HepG2 (cell line): Measurements from ENCODE around the gene ALG8. TPM values are rescaled to one million over a fixed set of nuclear protein-coding genes. Genes with fewer than 3 reads are reported as not detected.

Experiments used
- AFF4 ChIP-seq: sonication (generic); formaldehyde crosslinking; IDR thresholded peaks from 2 replicates; pipeline ENCODE4 v1.4.0; 2020; ENCODE audit warnings: missing genetic modification reagents
- BRD4 ChIP-seq: sonication (generic); formaldehyde crosslinking; IDR thresholded peaks from 2 replicates; pipeline ENCODE4 v1.4.0; 2020; ENCODE audit warnings: missing genetic modification reagents
- CEBPZ ChIP-seq: IDR thresholded peaks from 2 replicates; pipeline ENCODE4 v1.6.1; 2012; ENCODE audit warnings: low read length, improper control_type of control experiment
- DNMT3B ChIP-seq: conservative IDR thresholded peaks from 2 replicates; pipeline ENCODE4 v1.6.1; 2016; ENCODE audit warnings: missing biosample characterization, control low read depth
- HNF4A ChIP-seq: sonication (generic); formaldehyde crosslinking; IDR thresholded peaks from 2 replicates; pipeline ENCODE4 v1.4.0; 2020; ENCODE audit warnings: missing genetic modification reagents
- NFATC3 ChIP-seq: sonication (generic); formaldehyde crosslinking; IDR thresholded peaks from 2 replicates; pipeline ENCODE4 v1.5.1; 2020; ENCODE audit warnings: mild to moderate bottlenecking, missing genetic modification reagents
- ZKSCAN5 ChIP-seq: sonication (generic); formaldehyde crosslinking; IDR thresholded peaks from 2 replicates; pipeline ENCODE4 v1.5.1; 2020; ENCODE audit warnings: mild to moderate bottlenecking, missing genetic modification reagents
- ZNF280B ChIP-seq: sonication (generic); formaldehyde crosslinking; IDR thresholded peaks from 2 replicates; pipeline ENCODE4 v1.5.0; 2020; ENCODE audit warnings: missing genetic modification reagents, mild to moderate bottlenecking, borderline replicate concordance
- ZNF3 ChIP-seq: IDR thresholded peaks from 2 replicates; pipeline ENCODE4 v1.7.0; 2017; ENCODE audit warnings: inconsistent platforms
- ZNF646 ChIP-seq: sonication (generic); formaldehyde crosslinking; IDR thresholded peaks from 2 replicates; pipeline ENCODE4 v1.9.0; 2021; ENCODE audit warnings: mild to moderate bottlenecking, missing genetic modification reagents
- ZNF724P ChIP-seq: sonication (generic); formaldehyde crosslinking; IDR thresholded peaks from 2 replicates; pipeline ENCODE4 v1.8.0; 2022; ENCODE audit warnings: missing genetic modification reagents, borderline replicate concordance
- polyA plus RNA-seq, 8 experiments: library from polyadenylated mRNA; depleted of rRNA in 3 of 8; stranded (reverse) in 7 of 8; unstranded in 1 of 8; fragments of >200 nt; fragmentation: Illumina TruSeq in 4 of 8; extraction: Trizol in 4 of 8; gene quantifications; 2 replicates each; pipeline versions ENCODE4 v1.2.1 to v1.2.3, GENCODE V29; 2011 to 2016; ENCODE audit warnings: low read depth in 4 of 8, missing spikeins in 1 of 8, mixed read lengths in 1 of 8; ENCODE audit not compliant: insufficient read depth in 1 of 8
- total RNA-seq, 5 experiments: library from RNA; depleted of rRNA; stranded (reverse); fragments of >200 nt; fragmentation: Illumina TruSeq; extraction: Trizol; gene quantifications; 2 replicates each; pipeline ENCODE4 v1.2.3, GENCODE V29; 2016; ENCODE audit warnings: low read depth in 1 of 5

Gene ALG8
- total and polyA plus RNA-seq, 2 of the 13 experiments (the other 11 are each of a cell fraction or from before 2014, with no cell fraction given) = 75.8 to 88.0 TPM

GRCh38 chr11:78139422-78140391, at the start of gene ALG8 (continued):
- no peak for TF ChIP-seq CEBPZ
- 0 out of 2 replicates have a peak, but pooled peaks have one; percentile 34 for TF ChIP-seq AFF4 (CRISPR knock-in tag)
- TF ChIP-seq ZNF724P = peak; percentile 96
- TF ChIP-seq HNF4A (CRISPR knock-in tag) = no peak
- peak; percentile 87 for TF ChIP-seq BRD4 (CRISPR knock-in tag)
- TF ChIP-seq ZKSCAN5 (CRISPR knock-in tag) = no peak
- TF ChIP-seq ZNF646 (CRISPR knock-in tag) = no peak
- TF ChIP-seq ZNF280B (CRISPR knock-in tag) = peak; percentile 65; the same call in 1 of the 2 replicates
- TF ChIP-seq DNMT3B = peak; percentile 65; the same call in 1 of the 2 replicates
- no peak for TF ChIP-seq ZNF3 (CRISPR knock-in tag)
- peak; percentile 73; the same call in 1 of the 2 replicates for TF ChIP-seq NFATC3
